ENCODE data around the gene COL23A1. TPM values are rescaled to one million over a fixed set of nuclear protein-coding genes. Genes with fewer than 3 reads are reported as not detected.

The COL23A1 gene
- total and polyA plus RNA-seq, 2 experiments from 2014 or later, result 4.8 to 8.2 TPM

DNA sequence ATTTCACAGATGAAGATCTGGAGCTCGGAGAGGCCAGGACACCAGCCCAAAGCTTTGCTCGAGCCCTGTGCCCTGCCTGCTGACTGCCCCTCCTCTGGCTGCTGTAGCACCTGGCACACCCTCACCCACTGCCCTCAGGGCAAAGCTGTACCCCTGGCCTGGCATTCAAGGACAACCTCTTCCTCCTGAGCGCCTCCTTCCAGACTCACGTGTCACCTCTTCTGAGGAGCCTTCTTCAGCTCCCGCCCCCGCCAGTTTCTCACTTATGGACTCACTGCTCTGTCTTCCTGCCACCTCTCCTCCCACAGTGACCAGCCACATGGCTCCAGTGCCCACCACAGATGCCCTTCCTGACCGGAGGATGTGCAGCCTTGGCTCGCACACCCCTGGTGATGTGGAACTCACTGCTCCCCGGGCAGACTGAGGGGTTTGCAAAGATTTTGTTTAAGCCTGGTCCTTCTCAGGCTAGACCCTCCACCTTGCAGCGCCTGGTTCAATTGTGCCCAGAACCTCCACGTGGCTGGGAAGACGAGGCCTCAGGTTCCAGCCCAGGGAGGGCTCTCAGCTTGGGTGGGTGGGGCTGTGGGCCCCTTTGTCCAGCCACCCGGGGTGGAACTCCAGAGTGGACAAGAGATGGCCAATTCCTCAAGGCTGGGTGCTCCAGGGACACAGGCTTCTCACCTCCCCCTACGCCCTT, 311.0 kb downstream of the COL23A1 start:
- H4K20me1 ChIP-seq (replicated peaks; ENCODE audit: insufficient read depth), result no peaks in the 10 kb centered on the region
- H3K4me2 ChIP-seq, result no peak overlapping the region
- no peaks in the 10 kb centered on the region for H3K36me3 ChIP-seq (ENCODE audit: insufficient read depth)
- Mint-ChIP-seq H3K27me3 (ENCODE audit: insufficient read depth, low read depth, poor library complexity) (peaks cover 21% of the 10 kb centered on the region), H3K4me3 (no peak overlapping the region), H3K27ac (no peak overlapping the region), H3K36me3 (ENCODE audit: low read depth) (no peaks in the 10 kb centered on the region), H3K9me3 (peaks cover 5% of the 10 kb centered on the region; the same call in 2 of the 3 replicates), H3K4me1 (peaks cover 6% of the 10 kb centered on the region)
- H3K9me2 ChIP-seq (ENCODE audit: insufficient read depth), result no peaks in the 10 kb centered on the region
- ATAC-seq, result no peak
- H3K27me3 ChIP-seq (ENCODE audit: insufficient read depth), result no peaks in the 10 kb centered on the region
- H3K4me1 ChIP-seq (ENCODE audit: insufficient read depth), result no peaks in the 10 kb centered on the region
- H3K79me2 ChIP-seq (replicated peaks; ENCODE audit: insufficient read depth), result no peaks in the 10 kb centered on the region
- no peak overlapping the region for H3K4me3 ChIP-seq
- H3F3A ChIP-seq (replicated peaks; ENCODE audit: low read depth), result no peaks in the 10 kb centered on the region
- no peak for DNase-seq (ENCODE audit: low spot score)
- peak overlapping the region; percentile 47; the same call in 1 of the 2 replicates for H2AFZ ChIP-seq
- no peak for TF ChIP-seq ZNF462 (CRISPR knock-in tag; IDR thresholded peaks at IDR 0.05)
- TF ChIP-seq EZH2 (IDR thresholded peaks at IDR 0.05; ENCODE audit: low read depth, unreplicated experiment), result no peak
- no peak for TF ChIP-seq STAT1 (IDR thresholded peaks at IDR 0.05; ENCODE audit: unreplicated experiment)
- no peak for TF ChIP-seq POLR2AphosphoS5 (IDR thresholded peaks at IDR 0.05; ENCODE audit: low read depth)
- TF ChIP-seq, protein P1, sequence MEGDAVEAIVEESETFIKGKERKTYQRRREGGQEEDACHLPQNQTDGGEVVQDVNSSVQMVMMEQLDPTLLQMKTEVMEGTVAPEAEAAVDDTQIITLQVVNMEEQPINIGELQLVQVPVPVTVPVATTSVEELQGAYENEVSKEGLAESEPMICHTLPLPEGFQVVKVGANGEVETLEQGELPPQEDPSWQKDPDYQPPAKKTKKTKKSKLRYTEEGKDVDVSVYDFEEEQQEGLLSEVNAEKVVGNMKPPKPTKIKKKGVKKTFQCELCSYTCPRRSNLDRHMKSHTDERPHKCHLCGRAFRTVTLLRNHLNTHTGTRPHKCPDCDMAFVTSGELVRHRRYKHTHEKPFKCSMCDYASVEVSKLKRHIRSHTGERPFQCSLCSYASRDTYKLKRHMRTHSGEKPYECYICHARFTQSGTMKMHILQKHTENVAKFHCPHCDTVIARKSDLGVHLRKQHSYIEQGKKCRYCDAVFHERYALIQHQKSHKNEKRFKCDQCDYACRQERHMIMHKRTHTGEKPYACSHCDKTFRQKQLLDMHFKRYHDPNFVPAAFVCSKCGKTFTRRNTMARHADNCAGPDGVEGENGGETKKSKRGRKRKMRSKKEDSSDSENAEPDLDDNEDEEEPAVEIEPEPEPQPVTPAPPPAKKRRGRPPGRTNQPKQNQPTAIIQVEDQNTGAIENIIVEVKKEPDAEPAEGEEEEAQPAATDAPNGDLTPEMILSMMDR (conservative IDR thresholded peaks at IDR 0.05; ENCODE audit: low read depth in 2 of 2), result no peak
- TF ChIP-seq, protein P2, sequence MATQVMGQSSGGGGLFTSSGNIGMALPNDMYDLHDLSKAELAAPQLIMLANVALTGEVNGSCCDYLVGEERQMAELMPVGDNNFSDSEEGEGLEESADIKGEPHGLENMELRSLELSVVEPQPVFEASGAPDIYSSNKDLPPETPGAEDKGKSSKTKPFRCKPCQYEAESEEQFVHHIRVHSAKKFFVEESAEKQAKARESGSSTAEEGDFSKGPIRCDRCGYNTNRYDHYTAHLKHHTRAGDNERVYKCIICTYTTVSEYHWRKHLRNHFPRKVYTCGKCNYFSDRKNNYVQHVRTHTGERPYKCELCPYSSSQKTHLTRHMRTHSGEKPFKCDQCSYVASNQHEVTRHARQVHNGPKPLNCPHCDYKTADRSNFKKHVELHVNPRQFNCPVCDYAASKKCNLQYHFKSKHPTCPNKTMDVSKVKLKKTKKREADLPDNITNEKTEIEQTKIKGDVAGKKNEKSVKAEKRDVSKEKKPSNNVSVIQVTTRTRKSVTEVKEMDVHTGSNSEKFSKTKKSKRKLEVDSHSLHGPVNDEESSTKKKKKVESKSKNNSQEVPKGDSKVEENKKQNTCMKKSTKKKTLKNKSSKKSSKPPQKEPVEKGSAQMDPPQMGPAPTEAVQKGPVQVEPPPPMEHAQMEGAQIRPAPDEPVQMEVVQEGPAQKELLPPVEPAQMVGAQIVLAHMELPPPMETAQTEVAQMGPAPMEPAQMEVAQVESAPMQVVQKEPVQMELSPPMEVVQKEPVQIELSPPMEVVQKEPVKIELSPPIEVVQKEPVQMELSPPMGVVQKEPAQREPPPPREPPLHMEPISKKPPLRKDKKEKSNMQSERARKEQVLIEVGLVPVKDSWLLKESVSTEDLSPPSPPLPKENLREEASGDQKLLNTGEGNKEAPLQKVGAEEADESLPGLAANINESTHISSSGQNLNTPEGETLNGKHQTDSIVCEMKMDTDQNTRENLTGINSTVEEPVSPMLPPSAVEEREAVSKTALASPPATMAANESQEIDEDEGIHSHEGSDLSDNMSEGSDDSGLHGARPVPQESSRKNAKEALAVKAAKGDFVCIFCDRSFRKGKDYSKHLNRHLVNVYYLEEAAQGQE (IDR thresholded peaks at IDR 0.05; ENCODE audit: unreplicated experiment), result no peak
- no peak for TF ChIP-seq JUNB (IDR thresholded peaks at IDR 0.05; ENCODE audit: unreplicated experiment)
- no peak for TF ChIP-seq EZH2phosphoT487 (IDR thresholded peaks at IDR 0.05; ENCODE audit: unreplicated experiment)
- no peak for TF ChIP-seq ZNF331 (CRISPR knock-in tag; IDR thresholded peaks at IDR 0.05; ENCODE audit: low read depth)
- TF ChIP-seq, protein P3, sequence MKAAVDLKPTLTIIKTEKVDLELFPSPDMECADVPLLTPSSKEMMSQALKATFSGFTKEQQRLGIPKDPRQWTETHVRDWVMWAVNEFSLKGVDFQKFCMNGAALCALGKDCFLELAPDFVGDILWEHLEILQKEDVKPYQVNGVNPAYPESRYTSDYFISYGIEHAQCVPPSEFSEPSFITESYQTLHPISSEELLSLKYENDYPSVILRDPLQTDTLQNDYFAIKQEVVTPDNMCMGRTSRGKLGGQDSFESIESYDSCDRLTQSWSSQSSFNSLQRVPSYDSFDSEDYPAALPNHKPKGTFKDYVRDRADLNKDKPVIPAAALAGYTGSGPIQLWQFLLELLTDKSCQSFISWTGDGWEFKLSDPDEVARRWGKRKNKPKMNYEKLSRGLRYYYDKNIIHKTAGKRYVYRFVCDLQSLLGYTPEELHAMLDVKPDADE (IDR thresholded peaks at IDR 0.05), result no peak
- no peak for TF ChIP-seq NANOG (IDR thresholded peaks at IDR 0.05; ENCODE audit: borderline replicate concordance)
- TF ChIP-seq CREB1 (CRISPR knock-in tag; IDR thresholded peaks at IDR 0.05; ENCODE audit: low read depth), result no peak
- no peak for TF ChIP-seq ZNF114 (CRISPR knock-in tag; IDR thresholded peaks at IDR 0.05)
- H3K27ac ChIP-seq (ENCODE audit: low read depth), result no peak overlapping the region

All from GM23338 (cell line).